Choroid plexus epithelial cell (primary cell): ENCODE measurements around the gene YBX2.

Experiments used
- DNase-seq: peaks from one replicate; pipeline ENCODE4 v3.0.0-alpha.2; 2010; ENCODE audit warnings: low read depth
- H3K4me3 ChIP-seq: 2 replicates; pipeline ENCODE4 v1.5.1; 2011; ENCODE audit warnings: low read depth, mild to moderate bottlenecking, control low read depth, low read length, moderate library complexity
- CTCF ChIP-seq: conservative IDR thresholded peaks from 2 replicates; pipeline ENCODE4 v1.5.1; 2011; ENCODE audit warnings: low read depth, mild to moderate bottlenecking, control low read depth, inconsistent platforms, low read length, moderate library complexity

Gene YBX2

GRCh38 chr17:7241783-7242716, 52.4 kb downstream of the YBX2 start, which contains the start of gene GABARAP:
GABARAP (minus strand) TSS chr17:7242449; CDS start chr17:7242330, 119 bp downstream.
- H3K4me3 ChIP-seq = peak within 1 kb of the TSS; percentile 93
- peak; percentile 93 for DNase-seq
- TF ChIP-seq CTCF = no peak

GRCh38 chr17:7241090-7241733, 53.2 kb downstream of the YBX2 start:
- no peak for TF ChIP-seq CTCF
- H3K4me3 ChIP-seq = peak overlapping the region; percentile 93
- DNase-seq = no peak

- TF ChIP-seq CTCF = no peak
- peak overlapping the region; percentile 93 for H3K4me3 ChIP-seq
These were observed 54.1 kb downstream of the YBX2 start for GRCh38 chr17:7240375-7240774.

GRCh38 chr17:7239091-7240027, 55.1 kb downstream of the YBX2 start, which contains the start of gene PHF23:
PHF23 (minus strand) TSS chr17:7239457; CDS start chr17:7239279, 178 bp downstream.
- H3K4me3 ChIP-seq = peak within 1 kb of the TSS; percentile 93
- peak; percentile 100 for DNase-seq
- no peak for TF ChIP-seq CTCF

More at GRCh38 chr17:7240375-7240774, 54.1 kb downstream of the YBX2 start:
- DNase-seq = no peak

- peak overlapping the region; percentile 89 for H3K4me3 ChIP-seq
- TF ChIP-seq CTCF = no peak
- DNase-seq = peak; percentile 43
These were observed 55.9 kb downstream of the YBX2 start for GRCh38 chr17:7238420-7239090.
